Activated T-helper 1 cell treated with Interleukin-2 at 50 U/mL for 16 hours (primary cell): ENCODE measurements around the gene DSCAM.

Source experiments
- DNase-seq: peaks from one replicate; pipeline ENCODE4 v3.0.0-alpha.2; 2020; ENCODE audit warnings: low read depth

Gene DSCAM

DNA sequence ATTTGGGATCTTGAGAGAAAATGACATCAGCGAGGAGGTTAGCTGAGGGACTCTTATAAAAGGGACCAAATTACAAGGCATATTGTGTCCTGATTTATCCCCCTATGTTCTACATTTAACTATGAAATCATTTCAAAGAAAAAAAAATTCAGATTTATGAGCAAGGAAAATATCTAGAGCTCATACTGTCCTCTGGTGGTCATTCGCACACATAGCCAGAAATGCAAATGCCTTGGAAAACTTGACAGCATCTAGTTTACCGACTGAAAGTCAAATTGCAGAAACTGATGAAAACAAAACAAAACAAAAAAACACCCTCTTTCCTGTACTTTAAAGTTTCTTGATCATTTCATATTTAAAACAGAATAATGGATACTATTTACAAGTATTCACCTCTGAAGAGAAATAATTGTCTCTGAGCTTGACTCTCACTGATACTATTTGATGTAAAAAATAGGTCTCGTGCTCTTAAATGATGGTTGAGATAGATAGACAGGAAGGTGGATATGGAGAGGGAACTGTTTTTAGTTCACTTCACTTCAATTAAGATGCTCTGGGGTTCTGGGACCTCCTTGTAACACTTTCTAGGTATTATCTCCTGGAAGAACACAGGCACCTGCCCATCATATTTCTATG lies 725.9 kb downstream of the DSCAM start:
- no peak for DNase-seq

DNA sequence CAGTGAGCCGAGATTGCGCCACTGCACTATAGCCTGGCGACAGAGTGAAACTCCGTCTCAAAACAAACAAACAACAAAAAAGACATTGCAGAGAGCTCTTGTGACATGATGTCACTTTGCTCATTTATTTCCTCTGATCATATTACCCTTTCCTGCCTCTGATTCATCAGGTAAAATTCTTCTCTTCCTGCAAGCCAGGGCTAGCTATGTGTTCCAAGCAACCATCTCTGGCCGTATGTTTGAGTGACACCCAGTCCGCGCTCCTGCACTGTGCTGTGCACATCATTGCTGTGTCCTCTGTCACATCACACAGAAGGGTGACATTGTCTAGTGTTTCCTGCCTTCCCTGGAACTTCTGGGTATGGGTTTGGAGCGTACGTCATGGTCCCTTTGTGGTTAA lies 728.4 kb downstream of the DSCAM start:
- DNase-seq: no peak

DNA sequence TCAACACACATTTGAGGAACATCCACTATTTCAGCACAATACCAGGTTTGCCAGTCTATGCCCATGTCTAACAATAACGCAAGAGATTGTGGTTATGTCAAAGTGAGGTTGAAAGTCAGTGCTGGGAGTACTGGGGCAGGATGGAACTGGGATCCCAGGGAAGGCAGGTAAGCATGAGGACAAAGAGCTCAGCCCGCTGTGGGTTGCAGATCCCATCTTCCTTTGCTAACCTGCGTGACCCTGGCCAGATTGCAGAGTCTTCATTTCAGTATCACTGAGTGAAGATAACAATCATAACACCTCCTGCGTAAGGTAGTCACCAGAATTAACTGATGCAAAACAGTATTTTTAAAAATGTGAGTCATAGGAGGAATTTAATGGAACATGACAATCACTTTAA lies 729.7 kb downstream of the DSCAM start:
- DNase-seq: no peak

DNA sequence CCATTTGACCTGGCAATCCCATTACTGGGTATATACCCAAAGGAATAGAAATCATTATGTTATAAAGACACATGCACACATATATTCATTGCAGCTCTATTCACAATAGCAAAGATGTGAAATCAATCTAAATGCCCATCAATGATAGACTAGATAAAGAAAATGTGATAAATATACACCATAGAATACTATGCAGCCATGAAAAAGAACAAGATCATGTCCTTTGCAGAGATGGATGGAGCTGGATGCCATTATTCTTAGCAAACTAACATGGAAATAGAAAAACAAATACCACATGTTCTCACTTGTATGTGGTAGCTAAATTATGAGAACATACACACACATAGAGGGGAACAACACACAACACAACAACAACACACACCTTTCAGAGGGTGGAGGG lies 731.2 kb downstream of the DSCAM start:
- no peak for DNase-seq

DNA sequence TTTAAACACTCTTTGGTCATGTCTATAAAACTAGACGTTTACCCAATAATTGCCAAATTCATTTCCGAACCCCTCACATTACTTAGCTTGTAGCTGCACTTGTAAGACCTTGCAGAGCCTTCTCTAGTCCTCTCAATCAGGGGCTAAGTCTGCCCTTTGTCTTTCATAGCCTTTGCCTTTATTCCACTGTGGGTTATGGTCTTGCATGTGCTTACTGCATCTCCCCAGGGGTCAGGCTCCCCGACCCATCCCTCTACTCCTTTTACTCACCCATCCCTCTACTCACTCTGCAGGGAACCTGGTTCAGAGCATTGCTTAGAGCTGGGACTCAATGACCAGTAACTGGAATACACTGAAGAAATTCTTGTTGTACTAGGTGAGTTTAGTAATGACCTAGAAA lies 744.3 kb downstream of the DSCAM start:
- DNase-seq: no peak

DNA sequence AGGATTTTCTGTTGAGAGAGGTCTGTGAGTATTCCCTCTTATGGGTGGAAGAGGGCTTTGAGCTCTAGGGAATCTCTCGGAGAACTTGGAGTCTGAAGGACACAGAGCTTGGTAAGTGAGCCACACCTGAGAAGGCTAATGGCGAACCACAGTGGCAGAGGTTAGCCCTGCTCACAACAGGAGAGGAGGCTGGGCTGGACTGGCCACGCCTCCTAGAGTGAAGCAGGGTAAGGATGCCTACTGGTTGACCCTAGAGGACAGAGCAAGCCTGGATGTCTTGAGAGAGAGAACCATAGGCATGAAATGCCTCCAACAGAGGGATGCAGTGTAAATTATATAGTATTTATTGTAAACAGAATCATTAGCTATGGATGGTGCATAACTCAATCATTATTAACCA lies 747.1 kb downstream of the DSCAM start:
- no peak for DNase-seq

DNA sequence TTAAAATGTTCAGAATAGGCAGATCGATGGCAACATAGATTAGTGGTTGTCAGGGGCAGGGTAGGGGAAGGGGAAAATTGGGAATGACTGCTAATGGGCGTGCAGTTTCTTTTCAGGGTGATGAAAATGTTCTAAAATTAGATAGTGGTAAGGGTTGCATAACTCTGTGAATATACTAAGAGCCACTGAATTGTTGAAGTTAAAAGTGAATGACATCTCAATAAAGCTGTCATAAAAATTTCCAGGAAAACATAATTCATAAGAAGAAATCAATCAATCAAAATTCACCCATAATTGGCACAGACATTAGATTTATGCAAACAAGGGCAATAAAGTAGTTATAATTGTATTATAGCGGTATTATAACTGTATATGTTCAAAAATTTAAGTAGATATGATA lies 751.5 kb downstream of the DSCAM start:
- DNase-seq: no peak

DNA sequence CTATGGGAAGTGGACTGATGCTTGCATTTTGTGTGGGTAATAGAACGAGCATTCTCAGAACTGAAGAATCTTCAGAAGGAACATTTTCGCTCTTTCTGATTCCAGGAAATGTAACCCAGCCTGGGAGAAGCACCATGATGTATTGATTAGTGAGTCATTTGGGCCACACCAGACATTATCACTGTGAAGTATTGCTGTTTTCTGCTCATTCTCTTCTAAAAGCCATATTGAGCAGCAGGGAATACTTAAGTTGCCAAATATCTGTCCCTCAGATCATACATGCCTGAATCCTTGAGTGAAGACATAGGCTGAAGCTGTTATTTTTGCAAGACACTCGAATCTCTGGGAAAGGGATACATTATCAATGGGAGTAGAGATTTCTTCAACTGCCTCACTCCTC lies 766.6 kb downstream of the DSCAM start:
- no peak for DNase-seq

DNA sequence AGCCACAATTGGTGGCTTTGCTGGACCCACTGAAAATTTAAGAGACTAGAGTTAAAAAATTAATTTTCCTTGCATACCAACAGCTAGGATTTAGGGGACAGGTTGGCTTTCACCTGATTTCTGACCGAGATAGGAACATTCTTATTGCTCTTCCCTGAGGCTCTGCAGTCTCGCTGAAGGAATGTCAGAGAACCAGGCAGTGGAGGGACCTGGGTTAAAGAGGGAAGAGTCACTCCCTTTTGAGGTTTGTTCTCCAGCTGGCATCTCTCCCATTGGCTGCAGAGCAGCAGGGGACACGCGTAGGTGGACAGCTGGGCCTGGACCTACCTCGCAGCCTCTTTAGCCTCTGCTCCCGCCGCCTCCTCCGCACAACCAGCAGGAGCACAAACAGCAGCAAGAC lies 772.2 kb downstream of the DSCAM start:
- no peak for DNase-seq

DNA sequence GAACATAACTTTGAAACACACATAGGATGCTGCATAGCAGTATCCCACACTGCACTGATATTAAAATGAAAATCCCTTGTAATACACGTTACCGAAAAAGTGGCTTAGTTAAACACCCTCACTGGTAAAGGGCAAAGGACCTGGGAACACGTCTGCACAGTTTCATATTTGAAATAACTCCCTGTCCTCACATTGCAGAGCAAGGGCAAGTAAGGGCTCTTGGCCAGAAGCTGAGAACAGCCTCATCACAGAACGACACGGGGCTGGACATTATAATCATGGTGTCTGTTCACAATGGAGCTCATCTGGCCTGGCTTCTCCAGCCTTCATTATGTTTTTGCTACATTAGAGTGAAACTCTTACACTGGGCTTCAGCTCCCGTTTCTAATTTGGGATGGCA lies 772.8 kb downstream of the DSCAM start:
- no peak for DNase-seq

DNA sequence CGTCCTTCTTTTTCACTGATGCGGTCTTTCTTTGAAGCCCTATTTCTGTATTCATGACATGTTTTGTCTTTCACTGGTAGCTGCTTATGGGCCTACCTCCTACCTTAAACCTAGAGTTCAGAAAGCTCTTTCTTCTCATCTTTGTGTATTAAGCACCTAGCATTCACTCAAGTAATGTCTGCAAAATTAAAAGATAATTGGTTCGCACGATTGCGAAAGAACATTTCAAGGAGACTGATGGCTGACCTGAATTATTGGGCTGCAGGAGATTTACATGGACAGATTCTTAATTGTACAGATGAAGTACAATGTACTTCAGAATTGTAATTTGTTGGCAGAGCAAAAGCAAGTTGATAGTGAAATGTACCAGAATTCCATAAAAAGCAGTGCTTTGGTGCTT lies 773.3 kb downstream of the DSCAM start:
- no peak for DNase-seq

DNA sequence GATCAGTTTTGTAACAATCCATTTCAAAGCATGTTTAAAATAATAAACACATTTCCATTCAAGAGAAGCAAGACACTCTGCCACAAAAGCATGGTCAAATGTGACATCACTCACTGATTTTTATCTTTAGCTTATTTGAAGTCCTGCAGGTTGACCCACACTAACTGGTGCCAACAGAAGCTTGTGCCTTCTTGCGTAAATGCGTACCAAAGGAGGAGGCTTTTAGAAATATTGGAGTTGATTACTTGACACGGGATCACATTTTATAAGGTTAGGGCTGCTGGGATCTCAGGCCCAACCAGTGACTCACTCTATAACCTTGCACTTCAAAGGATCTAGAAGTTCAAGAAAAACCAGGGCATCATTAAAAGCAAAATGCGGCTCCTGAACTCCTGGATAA lies 776.1 kb downstream of the DSCAM start:
- DNase-seq: no peak

DNA sequence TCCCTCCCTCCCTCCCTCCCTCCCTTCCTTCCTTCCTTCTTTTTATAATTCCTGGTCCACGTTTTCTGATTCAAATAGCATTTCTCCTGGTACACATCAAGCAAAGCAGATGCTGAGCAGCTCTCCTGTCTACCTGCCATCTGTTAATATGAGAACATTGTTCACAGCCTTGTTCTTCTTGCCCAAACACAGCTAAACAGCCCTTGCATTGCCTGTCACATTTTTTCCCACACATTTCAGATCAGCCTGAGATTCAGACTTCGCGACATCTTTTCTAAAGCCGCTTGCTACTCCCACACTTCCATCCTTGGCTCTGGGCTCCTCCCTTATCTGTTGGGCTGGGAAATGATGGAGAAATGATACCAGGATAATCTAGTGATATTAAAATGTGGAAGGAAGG lies 779.2 kb downstream of the DSCAM start:
- no peak for DNase-seq

DNA sequence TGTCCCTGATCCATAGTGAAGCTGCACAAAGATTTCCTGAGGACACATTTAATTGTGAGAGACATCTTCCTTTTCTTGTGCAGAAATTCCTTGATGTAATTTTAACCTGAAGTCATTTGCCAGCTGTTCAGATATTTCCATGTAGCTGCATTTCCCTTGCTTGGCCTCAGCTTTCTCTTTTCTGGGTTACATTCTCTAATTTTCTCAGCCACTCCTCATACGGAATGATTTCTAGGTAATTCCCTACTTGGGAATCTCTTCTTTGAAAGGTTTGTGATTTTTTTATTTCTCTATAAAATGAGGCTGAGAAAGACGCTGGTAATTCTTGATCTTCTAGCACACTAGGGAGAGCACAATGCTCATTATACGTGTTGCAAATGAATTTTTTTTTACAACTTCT lies 780.7 kb downstream of the DSCAM start:
- no peak for DNase-seq

DNA sequence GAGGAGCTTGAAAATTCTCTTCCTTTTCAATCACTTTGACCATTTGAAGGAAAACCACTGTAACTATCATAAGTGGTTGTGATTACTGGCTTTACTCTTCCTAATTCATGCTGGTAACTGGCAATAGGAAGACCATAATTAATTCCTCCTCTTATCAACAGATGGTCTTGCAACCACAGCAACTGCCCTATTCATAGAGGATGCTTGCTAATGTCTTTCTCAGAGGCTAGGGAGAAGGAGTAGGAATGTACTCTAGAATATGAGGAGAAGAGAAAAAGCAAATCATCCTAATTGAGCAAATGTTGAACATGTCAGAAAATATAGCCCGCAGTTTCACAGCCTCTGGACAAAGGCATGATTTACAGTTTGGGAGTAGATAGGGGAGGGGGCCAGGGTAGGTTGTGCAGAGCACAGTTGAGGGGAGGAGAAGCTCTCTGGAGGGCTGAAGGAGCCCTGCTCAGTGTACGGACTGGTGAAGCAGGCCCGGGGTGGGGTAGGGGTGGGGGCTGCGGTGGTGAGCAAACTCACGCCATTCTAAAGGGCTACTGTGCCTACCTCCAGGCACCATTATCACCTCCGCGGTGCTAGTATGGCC lies 786.8 kb downstream of the DSCAM start:
- no peak for DNase-seq

DNA sequence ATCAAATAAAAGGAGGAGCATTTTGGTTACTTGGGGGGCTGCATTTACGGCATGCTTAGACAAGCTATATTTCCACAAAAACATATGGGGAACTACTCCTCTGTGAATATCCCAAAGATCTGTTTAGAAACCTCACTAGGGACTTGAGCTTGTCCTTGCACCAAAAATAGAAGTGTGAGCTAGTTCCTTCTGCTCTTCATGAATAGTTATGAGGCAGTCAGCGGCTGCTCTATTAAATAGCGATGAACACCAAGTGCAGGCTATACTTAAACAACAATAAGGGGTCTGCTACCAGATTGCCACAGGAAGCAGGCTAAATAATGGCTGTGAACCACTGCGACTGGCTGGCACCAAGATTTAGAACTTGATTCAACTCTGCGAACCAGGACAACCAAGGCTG lies 789.6 kb downstream of the DSCAM start:
- DNase-seq: no peak

DNA sequence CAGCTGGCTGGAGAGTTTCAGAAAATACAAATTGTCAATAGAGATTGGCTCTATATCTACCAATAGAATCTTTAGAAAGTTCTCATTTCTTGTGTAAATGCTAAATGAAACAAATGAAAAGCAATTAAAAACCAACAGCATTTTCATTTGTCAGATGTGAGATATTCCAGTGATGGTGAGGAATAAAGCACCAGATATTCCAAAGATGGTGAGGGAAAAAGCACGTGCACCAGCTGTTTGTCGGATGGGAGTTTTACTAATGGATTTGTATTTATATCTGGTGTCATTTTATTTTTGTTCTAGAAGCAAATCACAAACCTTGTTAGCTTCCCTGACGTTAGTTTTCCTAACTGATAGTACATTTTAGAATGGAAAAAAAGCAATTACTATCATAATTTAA lies 790.9 kb downstream of the DSCAM start:
- no peak for DNase-seq

DNA sequence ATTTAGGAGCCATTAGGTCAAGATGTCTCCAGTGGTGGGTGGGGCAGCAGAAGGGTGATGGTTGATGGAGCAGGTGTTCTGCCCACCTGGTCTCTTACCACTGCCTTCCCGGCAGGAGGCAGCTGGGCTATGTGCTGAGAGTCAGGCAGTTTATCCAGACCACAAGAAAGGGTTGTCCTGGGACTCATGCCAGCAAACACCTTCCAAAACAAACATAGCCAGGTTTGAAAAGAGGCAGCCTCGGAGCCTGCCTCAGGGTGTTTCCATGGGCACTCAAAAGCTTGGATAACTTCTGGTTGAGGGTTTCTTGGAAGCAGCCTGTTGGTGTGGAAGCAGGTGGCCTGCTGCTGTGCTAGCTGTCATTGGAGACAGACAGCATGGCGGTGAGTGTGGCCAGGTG lies 792.6 kb downstream of the DSCAM start:
- DNase-seq: no peak

DNA sequence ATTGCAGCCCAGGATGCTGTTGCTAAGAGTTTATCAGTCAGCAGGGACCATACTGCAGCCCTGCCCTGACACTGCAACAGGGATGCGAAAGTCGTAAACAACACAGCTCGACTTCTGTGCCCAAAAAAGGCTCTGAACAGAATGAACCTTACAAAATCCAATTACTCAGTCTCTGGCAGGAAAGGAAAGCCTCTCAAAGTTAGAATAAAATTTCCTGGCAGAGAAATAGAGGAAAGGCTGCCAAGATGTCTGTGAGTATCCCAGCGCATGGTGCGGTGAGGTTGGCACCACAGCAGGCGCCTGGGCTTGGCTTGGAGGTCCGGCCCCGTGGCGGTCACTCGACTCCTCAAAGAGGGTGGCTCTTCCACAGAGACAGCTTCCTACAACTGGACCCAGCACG lies 794.0 kb downstream of the DSCAM start:
- DNase-seq: no peak

DNA sequence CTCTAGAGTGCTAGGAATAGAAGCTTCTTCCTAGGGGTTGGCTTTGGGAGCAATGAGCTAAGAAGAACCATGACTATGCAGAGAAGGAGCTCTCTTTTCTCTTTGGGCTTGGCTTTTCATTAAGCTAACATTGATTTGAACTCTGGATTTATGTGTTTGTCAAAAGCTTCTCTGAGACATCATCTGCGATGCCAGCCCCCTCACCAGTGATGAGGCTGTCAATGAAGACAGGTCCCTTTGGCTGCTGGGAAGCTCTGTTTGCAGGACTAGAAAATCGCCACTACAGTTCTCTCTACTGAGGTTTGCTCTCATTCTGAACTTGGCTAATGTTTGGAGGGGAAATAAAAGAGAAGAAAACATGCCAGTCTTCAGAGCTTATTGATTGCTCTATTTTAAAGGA lies 794.7 kb downstream of the DSCAM start:
- no peak for DNase-seq

DNA sequence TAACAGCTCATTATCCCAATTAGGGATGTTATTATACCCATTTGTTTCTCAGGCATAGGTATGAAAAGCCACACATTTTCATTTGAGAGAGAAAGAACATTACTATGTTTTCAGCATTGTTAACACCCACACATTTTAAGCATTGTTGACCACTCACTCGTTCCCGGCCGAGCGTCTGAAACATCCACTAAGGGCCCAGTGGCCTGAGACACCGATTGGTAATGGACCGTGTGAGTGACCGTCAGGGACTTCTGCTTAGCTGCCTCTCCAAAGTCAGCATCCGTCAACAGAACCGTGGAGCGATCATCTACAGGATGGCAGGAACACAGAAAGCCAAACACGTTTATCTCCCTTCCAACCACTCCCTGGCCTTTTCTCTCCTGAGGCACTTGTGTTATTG lies 795.2 kb downstream of the DSCAM start:
- no peak for DNase-seq

DNA sequence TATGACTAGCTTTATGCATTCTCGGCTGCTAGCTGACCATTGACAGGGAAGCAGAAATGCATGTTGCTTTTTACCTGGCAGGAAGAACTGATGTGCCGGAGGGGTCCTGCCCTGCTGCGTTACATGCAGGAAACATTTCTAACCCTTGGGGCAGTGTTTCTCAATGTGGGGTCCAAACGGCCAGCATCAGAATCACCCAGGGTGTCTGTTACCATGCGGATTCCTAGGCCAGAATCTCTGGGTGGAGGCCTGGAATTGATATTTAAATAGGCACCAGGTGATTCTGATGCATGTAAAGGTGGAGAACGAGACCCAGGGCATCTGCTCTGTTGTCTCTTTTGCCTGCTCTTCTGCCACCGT lies 797.0 kb downstream of the DSCAM start:
- no peak for DNase-seq

DNA sequence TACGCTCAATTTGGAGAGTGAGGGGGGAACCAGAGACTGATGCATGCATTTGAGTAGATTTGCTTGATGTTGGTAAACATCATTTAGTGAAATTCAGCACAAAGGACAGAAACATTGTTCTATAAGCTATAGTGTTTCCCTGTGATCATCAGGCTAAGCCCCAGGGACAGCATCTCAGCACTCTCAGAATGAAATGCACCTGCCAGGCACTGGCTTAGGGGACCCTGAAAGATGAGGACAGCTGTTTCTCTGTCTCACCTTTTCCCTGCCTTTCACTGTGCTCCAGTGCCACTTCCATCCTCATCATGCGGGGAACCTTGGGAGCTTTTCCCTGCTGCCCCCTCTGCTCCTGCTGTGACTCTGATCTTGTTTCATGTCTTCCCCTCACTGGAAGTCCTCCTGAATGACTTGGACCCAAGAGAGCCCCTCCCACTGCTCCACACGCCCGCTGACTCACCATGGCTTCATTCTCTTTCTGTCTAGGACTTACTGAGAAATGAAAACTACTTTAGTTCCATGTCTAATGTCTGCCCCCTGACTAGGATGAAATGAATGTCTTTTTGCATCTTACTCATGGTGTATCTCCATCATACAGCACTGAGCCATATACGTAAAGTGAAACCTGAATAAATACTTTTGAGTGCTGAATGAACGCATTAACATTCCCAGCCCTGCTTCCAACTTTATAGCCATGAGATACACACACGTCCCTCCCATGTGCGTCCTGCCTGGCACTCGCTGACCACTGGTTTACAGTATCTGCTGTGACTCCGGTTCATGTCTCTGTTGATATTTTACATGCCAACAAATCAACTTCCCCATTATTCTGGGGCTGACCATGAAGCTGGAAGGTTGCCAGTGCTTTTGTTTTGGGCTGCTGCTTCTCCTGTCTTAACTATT lies 797.7 kb downstream of the DSCAM start:
- no peak for DNase-seq
